HCT116 (cell line): ENCODE data around the gene MRPL11. TPM values are rescaled to one million over a fixed set of nuclear protein-coding genes. Genes with fewer than 3 reads are reported as not detected.
A peak's percentile ranks its signal among the peaks of the same experiment; 100 is the strongest.

Experiments
- ATAC-seq: fragments of 200-7000 bp; cut with Tn5 transposase; 2 replicates; pipeline ENCODE4 v1.9.1; 2020; ENCODE audit warnings: mild to moderate bottlenecking, moderate library complexity
- BruUV-seq: library from RNA; stranded (reverse); fragments of 400-500 nt; replicated peaks from 2 replicates; lab custom pipeline; 2021; lab: Mats Ljungman, UMichigan
- CTCF ChIA-PET: fragments of 300-600 bp; sonication (Branson Sonifier 250); formaldehyde crosslinking; loops from one replicate; lab custom pipeline; 2021; ENCODE audit warnings: antibody characterized with exemption; lab: Charles Lee
- POLR2A ChIA-PET: fragments of 300-600, 350-600 bp; sonication (Branson Sonifier 250); formaldehyde crosslinking; loops from one replicate; lab custom pipeline; 2021; ENCODE audit warnings: antibody characterized with exemption; lab: Charles Lee
- RAD21 ChIA-PET, 2 experiments: fragments of 300-600 bp; sonication (Branson Sonifier 250); formaldehyde crosslinking; loops; one replicate each; lab custom pipeline; 2023; ENCODE audit warnings: low total read pairs in 2 of 2; ENCODE audit not compliant: uncharacterized antibody in 2 of 2, unreplicated experiment in 2 of 2, low non-redundant PET in 1 of 2; lab: Charles Lee
- DNase-seq: peaks from one replicate; pipeline ENCODE4 v3.0.0-alpha.2; 2010; ENCODE audit warnings: low read depth, low spot score
- H2AFZ ChIP-seq: fragments of 200-600 bp; shearing (Covaris generic), sonication (generic); 2 replicates; pipeline ENCODE4 v1.6.1; 2017; ENCODE audit warnings: low read depth, mixed run types, mixed read lengths, antibody characterized with exemption, low read length; ENCODE audit not compliant: poor library complexity, severe bottlenecking
- H3K27ac ChIP-seq: 2 replicates; pipeline ENCODE4 v1.5.1; 2012; ENCODE audit warnings: low read depth, low read length
- H3K27me3 ChIP-seq: fragments of 200-600 bp; sonication (generic); 2 replicates; pipeline ENCODE4 v1.6.1; 2016; ENCODE audit warnings: mixed run types, low read length, mixed read lengths; ENCODE audit not compliant: insufficient read depth
- H3K36me3 ChIP-seq, 2 experiments: fragments of 200-500 bp in 1 of 2; fragments of 200-600 bp in 1 of 2; sonication (Bioruptor generic) in 1 of 2; sonication (generic) in 1 of 2; 2 replicates each; pipeline versions ENCODE4 v1.5.1 to v1.6.1; 2014 to 2016; ENCODE audit warnings: low read length in 2 of 2, inconsistent platforms in 1 of 2, mixed read lengths in 1 of 2, mixed run types in 1 of 2; ENCODE audit not compliant: insufficient read depth in 2 of 2, control insufficient read depth in 1 of 2
- H3K4me1 ChIP-seq, 2 experiments: fragments of 200-600 bp in 1 of 2; sonication (generic) in 1 of 2; 2 replicates each; pipeline versions ENCODE4 v1.5.1 to v1.6.1; 2012 to 2017; ENCODE audit warnings: low read length in 2 of 2, inconsistent platforms in 1 of 2, mild to moderate bottlenecking in 1 of 2, mixed read lengths in 1 of 2, mixed run types in 1 of 2, moderate library complexity in 1 of 2; ENCODE audit not compliant: insufficient read depth in 2 of 2, control insufficient read depth in 1 of 2
- H3K4me2 ChIP-seq: fragments of 200-600 bp; sonication (generic); 2 replicates; pipeline ENCODE4 v1.6.1; 2017; ENCODE audit warnings: mixed run types, low read length, mixed read lengths
- H3K4me3 ChIP-seq, 2 experiments: fragments of 200-600 bp in 1 of 2; sonication (generic) in 1 of 2; replicated peaks in 1 of 2; 2 replicates each; pipeline ENCODE4 v1.5.1; 2011 to 2016; ENCODE audit warnings: low read length in 2 of 2, control low read depth in 1 of 2, low read depth in 1 of 2, mild to moderate bottlenecking in 1 of 2, mixed read lengths in 1 of 2, mixed run types in 1 of 2
- H3K79me2 ChIP-seq: fragments of 200-600 bp; sonication (generic); 2 replicates; pipeline ENCODE4 v1.6.1; 2017; ENCODE audit warnings: mild to moderate bottlenecking, mixed run types, low read length, moderate library complexity, mixed read lengths; ENCODE audit not compliant: insufficient read depth
- H3K9ac ChIP-seq: fragments of 200-600 bp; sonication (generic); 2 replicates; pipeline ENCODE4 v1.6.1; 2016; ENCODE audit warnings: low read length, mixed read lengths
- H3K9me2 ChIP-seq: fragments of 200-600 bp; sonication (generic), shearing (Covaris generic); 2 replicates; pipeline ENCODE4 v1.6.1; 2017; ENCODE audit warnings: mixed run types, mild to moderate bottlenecking, moderate library complexity; ENCODE audit not compliant: insufficient read depth
- H3K9me3 ChIP-seq, 2 experiments: fragments of 200-500 bp in 1 of 2; fragments of 200-600 bp in 1 of 2; sonication (Bioruptor generic) in 1 of 2; sonication (generic) in 1 of 2; 2 replicates each; pipeline ENCODE4 v1.6.1; 2014 to 2017; ENCODE audit warnings: low read length in 2 of 2, mixed read lengths in 2 of 2, inconsistent platforms in 1 of 2, low read depth in 1 of 2, mild to moderate bottlenecking in 1 of 2, mixed run types in 1 of 2, moderate library complexity in 1 of 2; ENCODE audit not compliant: control insufficient read depth in 1 of 2, insufficient read depth in 1 of 2
- H4K20me1 ChIP-seq: fragments of 200-600 bp; sonication (generic), shearing (Covaris generic); 2 replicates; pipeline ENCODE4 v1.6.1; 2017; ENCODE audit warnings: mixed run types, mild to moderate bottlenecking, moderate library complexity; ENCODE audit not compliant: insufficient read depth
- CBX3 ChIP-seq: IDR thresholded peaks from 2 replicates; pipeline ENCODE4 v1.6.1; 2012; ENCODE audit warnings: low read depth
- CEBPB ChIP-seq: IDR thresholded peaks from 2 replicates; pipeline ENCODE4 v1.6.1; 2012; ENCODE audit warnings: low read depth
- EGR1 ChIP-seq: IDR thresholded peaks from 2 replicates; pipeline ENCODE4 v1.6.1; 2012; ENCODE audit warnings: low read depth
- ELF1 ChIP-seq: IDR thresholded peaks from 2 replicates; pipeline ENCODE4 v1.6.1; 2012; ENCODE audit warnings: low read depth, borderline replicate concordance
- EZH2 ChIP-seq: fragments of 200-600 bp; sonication (generic); IDR thresholded peaks from 2 replicates; pipeline ENCODE4 v1.6.1; 2017; ENCODE audit warnings: antibody characterized with exemption, mixed run types
- EZH2phosphoT487 ChIP-seq: fragments of 200-600 bp; IDR thresholded peaks from 2 replicates; pipeline ENCODE4 v1.6.1; 2018; ENCODE audit warnings: antibody characterized with exemption, borderline replicate concordance
- FOSL1 ChIP-seq: IDR thresholded peaks from 2 replicates; pipeline ENCODE4 v1.6.1; 2012; ENCODE audit warnings: low read depth
- JUND ChIP-seq: IDR thresholded peaks from 2 replicates; pipeline ENCODE4 v1.6.1; 2012
- POLR2AphosphoS5 ChIP-seq: IDR thresholded peaks from 2 replicates; pipeline ENCODE4 v1.6.1; 2011; ENCODE audit warnings: mild to moderate bottlenecking, low read depth, low read length, moderate library complexity
- RAD21 ChIP-seq: IDR thresholded peaks from 2 replicates; pipeline ENCODE4 v1.6.1; 2012; ENCODE audit warnings: low read depth, mild to moderate bottlenecking
- SP1 ChIP-seq: IDR thresholded peaks from 2 replicates; pipeline ENCODE4 v1.6.1; 2012; ENCODE audit warnings: low read depth
- SRF ChIP-seq: IDR thresholded peaks from 2 replicates; pipeline ENCODE4 v1.6.1; 2012; ENCODE audit warnings: low read depth
- YY1 ChIP-seq: IDR thresholded peaks from 2 replicates; pipeline ENCODE4 v1.6.1; 2011; ENCODE audit warnings: low read length, low read depth, moderate library complexity, mild to moderate bottlenecking; ENCODE audit not compliant: insufficient replicate concordance; ENCODE audit errors: extremely low read depth
- ZBTB33 ChIP-seq: IDR thresholded peaks from 2 replicates; pipeline ENCODE4 v1.6.1; 2011; ENCODE audit warnings: mild to moderate bottlenecking, low read length, moderate library complexity; ENCODE audit not compliant: insufficient replicate concordance; ENCODE audit errors: extremely low read depth
- ZFX ChIP-seq: fragments of 450-650 bp; IDR thresholded peaks from 2 replicates; pipeline ENCODE4 v1.6.1; 2017
- ZNF274 ChIP-seq: fragments of 200-500 bp; sonication (Bioruptor generic); IDR thresholded peaks from 2 replicates; pipeline ENCODE4 v1.6.1; 2014; ENCODE audit warnings: mild to moderate bottlenecking, low read depth, low read length, inconsistent platforms
- intact Hi-C: fragments of 100-400 bp; cut with micrococcal nuclease; formaldehyde crosslinking; loops from 2 replicates; pipeline ENCODE4 v1.10.0; 2022
- total RNA-seq: library from RNA; stranded (reverse); gene quantifications from one replicate; pipeline ENCODE4 v1.2.1, GENCODE V29; 2021; ENCODE audit not compliant: unreplicated experiment
- TF ChIP-seq, protein P1 (sequence below): IDR thresholded peaks from 2 replicates; pipeline ENCODE4 v1.6.1; 2012
- TF ChIP-seq, protein P2 (sequence below), 3 experiments: fragments of 200-600 bp in 1 of 3; sonication (generic) in 1 of 3; IDR thresholded peaks in 2 of 3; conservative IDR thresholded peaks in 1 of 3; 2 replicates each; pipeline ENCODE4 v1.5.1; 2012 to 2017; ENCODE audit warnings: low read depth in 2 of 3, low read length in 2 of 3, antibody characterized with exemption in 1 of 3, borderline replicate concordance in 1 of 3, control low read depth in 1 of 3, mild to moderate bottlenecking in 1 of 3, mixed read lengths in 1 of 3, mixed run types in 1 of 3, moderate library complexity in 1 of 3; ENCODE audit not compliant: insufficient read depth in 1 of 3
- TF ChIP-seq, protein P3 (sequence below): IDR thresholded peaks from 2 replicates; pipeline ENCODE4 v1.6.1; 2012; ENCODE audit warnings: low read depth

Gene MRPL11
- total RNA-seq, 1 experiment from 2014 or later: 126 TPM

- BruUV-seq: no TSS peak
- TF ChIP-seq POLR2AphosphoS5 (no peak), RAD21 (peak; percentile 99), EZH2phosphoT487 (no peak), YY1 (peak; percentile 33), ZNF274 (no peak), SP1 (no peak), CBX3 (no peak), JUND (no peak), ZBTB33 (no peak), ELF1 (no peak), CEBPB (no peak), EZH2 (no peak), FOSL1 (no peak; the same call in 1 of the 2 replicates), ZFX (no peak), SRF (peak; percentile 55), EGR1 (no peak)
- TF ChIP-seq, protein P1, sequence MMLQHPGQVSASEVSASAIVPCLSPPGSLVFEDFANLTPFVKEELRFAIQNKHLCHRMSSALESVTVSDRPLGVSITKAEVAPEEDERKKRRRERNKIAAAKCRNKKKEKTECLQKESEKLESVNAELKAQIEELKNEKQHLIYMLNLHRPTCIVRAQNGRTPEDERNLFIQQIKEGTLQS: no peak
- TF ChIP-seq, protein P2, sequence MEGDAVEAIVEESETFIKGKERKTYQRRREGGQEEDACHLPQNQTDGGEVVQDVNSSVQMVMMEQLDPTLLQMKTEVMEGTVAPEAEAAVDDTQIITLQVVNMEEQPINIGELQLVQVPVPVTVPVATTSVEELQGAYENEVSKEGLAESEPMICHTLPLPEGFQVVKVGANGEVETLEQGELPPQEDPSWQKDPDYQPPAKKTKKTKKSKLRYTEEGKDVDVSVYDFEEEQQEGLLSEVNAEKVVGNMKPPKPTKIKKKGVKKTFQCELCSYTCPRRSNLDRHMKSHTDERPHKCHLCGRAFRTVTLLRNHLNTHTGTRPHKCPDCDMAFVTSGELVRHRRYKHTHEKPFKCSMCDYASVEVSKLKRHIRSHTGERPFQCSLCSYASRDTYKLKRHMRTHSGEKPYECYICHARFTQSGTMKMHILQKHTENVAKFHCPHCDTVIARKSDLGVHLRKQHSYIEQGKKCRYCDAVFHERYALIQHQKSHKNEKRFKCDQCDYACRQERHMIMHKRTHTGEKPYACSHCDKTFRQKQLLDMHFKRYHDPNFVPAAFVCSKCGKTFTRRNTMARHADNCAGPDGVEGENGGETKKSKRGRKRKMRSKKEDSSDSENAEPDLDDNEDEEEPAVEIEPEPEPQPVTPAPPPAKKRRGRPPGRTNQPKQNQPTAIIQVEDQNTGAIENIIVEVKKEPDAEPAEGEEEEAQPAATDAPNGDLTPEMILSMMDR (IDR thresholded peaks at IDR 0.05 in 2 of 3, conservative IDR thresholded peaks at IDR 0.05 in 1 of 3; ENCODE audit: borderline replicate concordance in 1 of 3, insufficient read depth in 1 of 3, low read depth in 2 of 3, low read length in 2 of 3): peak; percentile 99 to 100 (median 100)
- TF ChIP-seq, protein P3, sequence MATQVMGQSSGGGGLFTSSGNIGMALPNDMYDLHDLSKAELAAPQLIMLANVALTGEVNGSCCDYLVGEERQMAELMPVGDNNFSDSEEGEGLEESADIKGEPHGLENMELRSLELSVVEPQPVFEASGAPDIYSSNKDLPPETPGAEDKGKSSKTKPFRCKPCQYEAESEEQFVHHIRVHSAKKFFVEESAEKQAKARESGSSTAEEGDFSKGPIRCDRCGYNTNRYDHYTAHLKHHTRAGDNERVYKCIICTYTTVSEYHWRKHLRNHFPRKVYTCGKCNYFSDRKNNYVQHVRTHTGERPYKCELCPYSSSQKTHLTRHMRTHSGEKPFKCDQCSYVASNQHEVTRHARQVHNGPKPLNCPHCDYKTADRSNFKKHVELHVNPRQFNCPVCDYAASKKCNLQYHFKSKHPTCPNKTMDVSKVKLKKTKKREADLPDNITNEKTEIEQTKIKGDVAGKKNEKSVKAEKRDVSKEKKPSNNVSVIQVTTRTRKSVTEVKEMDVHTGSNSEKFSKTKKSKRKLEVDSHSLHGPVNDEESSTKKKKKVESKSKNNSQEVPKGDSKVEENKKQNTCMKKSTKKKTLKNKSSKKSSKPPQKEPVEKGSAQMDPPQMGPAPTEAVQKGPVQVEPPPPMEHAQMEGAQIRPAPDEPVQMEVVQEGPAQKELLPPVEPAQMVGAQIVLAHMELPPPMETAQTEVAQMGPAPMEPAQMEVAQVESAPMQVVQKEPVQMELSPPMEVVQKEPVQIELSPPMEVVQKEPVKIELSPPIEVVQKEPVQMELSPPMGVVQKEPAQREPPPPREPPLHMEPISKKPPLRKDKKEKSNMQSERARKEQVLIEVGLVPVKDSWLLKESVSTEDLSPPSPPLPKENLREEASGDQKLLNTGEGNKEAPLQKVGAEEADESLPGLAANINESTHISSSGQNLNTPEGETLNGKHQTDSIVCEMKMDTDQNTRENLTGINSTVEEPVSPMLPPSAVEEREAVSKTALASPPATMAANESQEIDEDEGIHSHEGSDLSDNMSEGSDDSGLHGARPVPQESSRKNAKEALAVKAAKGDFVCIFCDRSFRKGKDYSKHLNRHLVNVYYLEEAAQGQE: no peak
Measured at GRCh38 chr11:66408488-66409214, 30.0 kb downstream of the MRPL11 start.

More at GRCh38 chr11:66408488-66409214, 30.0 kb downstream of the MRPL11 start:
- intact Hi-C loops: loop anchor here (1.0 to 5.0 kb wide), 5 partner anchors 22 to 614 kb away; partner anchors contain the start of gene SYT12
- Histone ChIP-seq H3K27ac (no peak overlapping the region), H3K36me3 (no peaks in the 10 kb centered on the region), H3K79me2 (no peaks in the 10 kb centered on the region), H3K9me3 (no peaks in the 10 kb centered on the region), H3K9ac (no peak overlapping the region), H3K4me1 (peaks cover 0 to 3% of the 10 kb centered on the region in 2 experiments; a peak in 1 of 4 replicates), H4K20me1 (no peaks in the 10 kb centered on the region), H3K9me2 (no peaks in the 10 kb centered on the region), H3K27me3 (peaks cover 16% of the 10 kb centered on the region; the same call in 1 of the 2 replicates), H2AFZ (peak overlapping the region; percentile 97), H3K4me3 (peak overlapping the region; percentile 26 to 45; a peak in 3 of 4 replicates), H3K4me2 (peak overlapping the region; percentile 73)
- ChIA-PET POLR2A (no interaction called here), CTCF (interaction anchor here (1.0 to 2.1 kb wide), 5 partner anchors 10 to 270 kb away, joined by 4 to 10 read pairs (median 5); partner anchors contain the start of gene MRPL11), RAD21 (interaction anchor here (1.2 to 1.7 kb wide), 2 partner anchors 13 to 270 kb away, joined by 3 read pairs; no protein-coding TSS in a partner anchor)
- ATAC-seq (peak; percentile 92), DNase-seq (peak; percentile 62)
